ENCODE measurements around the gene ZNF423.

Gene ZNF423

DNA sequence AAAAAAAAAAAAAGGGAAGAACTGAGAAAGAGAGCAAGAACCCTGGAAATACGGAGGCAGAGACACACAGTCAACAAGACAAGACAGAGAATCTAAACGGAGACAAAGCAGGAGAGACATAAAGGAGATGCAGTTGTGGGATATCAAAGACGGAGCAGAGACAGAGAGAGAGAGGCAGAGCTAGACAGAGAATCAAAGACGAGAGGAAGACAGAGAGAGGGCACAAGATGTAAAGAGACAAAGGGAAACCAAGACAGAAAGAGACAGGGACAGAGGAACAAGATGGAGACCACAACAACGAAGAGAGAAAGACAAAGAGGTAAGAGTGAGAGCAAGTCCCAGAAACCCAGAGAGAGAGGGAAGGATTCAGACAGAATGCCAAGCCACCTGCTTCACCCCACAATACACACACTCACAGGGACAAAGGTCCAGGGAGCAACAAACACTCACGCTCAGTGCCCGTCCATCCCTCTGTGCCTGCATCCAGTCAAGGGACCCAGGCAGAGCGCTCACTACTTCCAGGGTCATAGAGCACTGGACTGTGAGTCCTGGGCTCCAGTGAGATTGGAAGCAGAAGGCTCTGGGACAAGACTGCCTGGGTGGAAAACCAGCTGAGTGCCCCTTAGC is 393.4 kb downstream of the ZNF423 start:
- TF ChIP-seq CTBP1 (IDR thresholded peaks at IDR 0.05; ENCODE audit: borderline replicate concordance) = no peak
- no peak for TF ChIP-seq ARNT (IDR thresholded peaks at IDR 0.05)
- TF ChIP-seq, protein P1, sequence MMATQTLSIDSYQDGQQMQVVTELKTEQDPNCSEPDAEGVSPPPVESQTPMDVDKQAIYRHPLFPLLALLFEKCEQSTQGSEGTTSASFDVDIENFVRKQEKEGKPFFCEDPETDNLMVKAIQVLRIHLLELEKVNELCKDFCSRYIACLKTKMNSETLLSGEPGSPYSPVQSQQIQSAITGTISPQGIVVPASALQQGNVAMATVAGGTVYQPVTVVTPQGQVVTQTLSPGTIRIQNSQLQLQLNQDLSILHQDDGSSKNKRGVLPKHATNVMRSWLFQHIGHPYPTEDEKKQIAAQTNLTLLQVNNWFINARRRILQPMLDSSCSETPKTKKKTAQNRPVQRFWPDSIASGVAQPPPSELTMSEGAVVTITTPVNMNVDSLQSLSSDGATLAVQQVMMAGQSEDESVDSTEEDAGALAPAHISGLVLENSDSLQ (IDR thresholded peaks at IDR 0.05) = no peak
- no peak for TF ChIP-seq ELF4 (IDR thresholded peaks at IDR 0.05)
- TF ChIP-seq TARDBP (IDR thresholded peaks at IDR 0.05) = no peak
- TF ChIP-seq L3MBTL2 (conservative IDR thresholded peaks at IDR 0.05) = no peak
- TF ChIP-seq FOXA1 (IDR thresholded peaks at IDR 0.05) = no peak
- TF ChIP-seq FOXM1 (IDR thresholded peaks at IDR 0.05; ENCODE audit: borderline replicate concordance) = no peak
- no peak for TF ChIP-seq NFRKB (IDR thresholded peaks at IDR 0.05)
- no peak for TF ChIP-seq ZNF384 (IDR thresholded peaks at IDR 0.05)
- no peak for TF ChIP-seq SUZ12 (IDR thresholded peaks at IDR 0.05)
- no peak for TF ChIP-seq LEF1 (IDR thresholded peaks at IDR 0.05; ENCODE audit: borderline replicate concordance)
- no peak for TF ChIP-seq BHLHE40 (IDR thresholded peaks at IDR 0.05; ENCODE audit: borderline replicate concordance)
- no peak for TF ChIP-seq HDGF (IDR thresholded peaks at IDR 0.05; ENCODE audit: borderline replicate concordance)
- no peak for TF ChIP-seq FOXK2 (IDR thresholded peaks at IDR 0.05)
- ChIA-PET POLR2A (no interaction called here), CTCF (no interaction called here)
- no peak for DNase-seq (ENCODE audit: extremely low spot score)

DNA sequence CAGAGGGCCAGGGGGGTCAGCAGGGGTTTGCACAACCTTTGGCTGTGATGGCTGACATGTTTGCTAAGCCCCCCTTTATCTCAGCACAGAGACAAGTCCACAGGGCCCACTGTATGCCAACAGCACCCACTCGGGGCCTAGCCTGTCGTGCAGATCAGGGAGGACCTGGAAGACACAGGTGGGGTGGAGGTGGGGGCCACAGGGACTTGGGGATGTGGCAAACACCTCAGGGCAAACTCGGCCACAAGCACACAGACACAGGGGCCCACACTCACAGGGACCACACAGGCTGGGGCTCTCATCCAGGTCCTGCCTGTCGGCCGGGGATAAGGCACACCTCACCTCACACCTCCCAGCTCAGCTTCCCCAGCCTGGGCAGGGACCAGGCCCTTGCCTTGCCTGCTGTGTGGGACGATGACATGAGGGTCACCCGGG is 394.4 kb downstream of the ZNF423 start:
- ChIA-PET CTCF (no interaction called here), POLR2A (no interaction called here)
- TF ChIP-seq ARNT (IDR thresholded peaks at IDR 0.05) = no peak
- TF ChIP-seq CTBP1 (IDR thresholded peaks at IDR 0.05; ENCODE audit: borderline replicate concordance) = no peak
- TF ChIP-seq SUZ12 (IDR thresholded peaks at IDR 0.05) = no peak
- no peak for TF ChIP-seq FOXA1 (IDR thresholded peaks at IDR 0.05)
- DNase-seq (ENCODE audit: extremely low spot score) = no peak

DNA sequence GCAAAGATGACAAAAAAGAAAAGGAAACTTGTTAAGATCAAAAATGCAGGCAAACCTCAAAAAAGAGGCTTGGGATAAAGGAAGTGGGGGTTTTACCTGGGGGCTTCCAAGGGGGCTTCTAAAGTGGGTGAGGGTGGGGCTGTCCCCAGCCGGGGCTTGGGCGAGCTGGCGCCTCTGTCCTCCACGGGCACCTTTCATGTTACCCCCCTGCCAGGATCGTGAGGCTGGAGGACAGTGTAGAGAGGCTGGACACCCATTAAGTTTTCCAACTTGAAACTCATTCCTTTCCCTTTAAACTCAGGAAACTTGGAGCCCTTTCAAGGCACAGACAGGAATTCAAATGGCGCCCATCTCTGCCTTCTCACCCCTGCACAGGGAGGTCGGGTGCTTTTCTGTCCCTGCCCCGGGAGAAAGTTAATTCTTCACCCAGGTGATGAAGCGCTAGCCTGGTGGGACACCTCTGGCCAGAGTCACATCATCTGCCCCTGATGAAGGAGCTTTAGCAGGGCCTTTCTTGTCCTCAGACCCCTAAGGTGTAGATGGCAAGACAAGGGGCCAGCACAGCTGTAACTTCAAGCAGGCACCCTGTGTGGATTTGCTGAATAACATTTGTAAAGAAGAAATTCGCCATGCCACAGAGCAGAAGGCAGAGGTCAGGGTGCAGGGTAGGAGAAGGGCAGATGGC is 395.0 kb downstream of the ZNF423 start:
- TF ChIP-seq, protein P1 (IDR thresholded peaks at IDR 0.05) = no peak
- no peak for TF ChIP-seq ELF4 (IDR thresholded peaks at IDR 0.05)
- no peak for TF ChIP-seq CTBP1 (IDR thresholded peaks at IDR 0.05; ENCODE audit: borderline replicate concordance)
- no peak for TF ChIP-seq ZNF384 (IDR thresholded peaks at IDR 0.05)
- TF ChIP-seq LEF1 (IDR thresholded peaks at IDR 0.05; ENCODE audit: borderline replicate concordance) = no peak
- TF ChIP-seq FOXM1 (IDR thresholded peaks at IDR 0.05; ENCODE audit: borderline replicate concordance) = no peak
- TF ChIP-seq SP1 (IDR thresholded peaks at IDR 0.05) = no peak
- ChIA-PET CTCF (interaction anchor here (0.9 kb wide), 1 partner anchor 32 kb away, joined by 3 read pairs; no protein-coding TSS in a partner anchor), POLR2A (no interaction called here)
- DNase-seq (ENCODE audit: extremely low spot score) = no peak

DNA sequence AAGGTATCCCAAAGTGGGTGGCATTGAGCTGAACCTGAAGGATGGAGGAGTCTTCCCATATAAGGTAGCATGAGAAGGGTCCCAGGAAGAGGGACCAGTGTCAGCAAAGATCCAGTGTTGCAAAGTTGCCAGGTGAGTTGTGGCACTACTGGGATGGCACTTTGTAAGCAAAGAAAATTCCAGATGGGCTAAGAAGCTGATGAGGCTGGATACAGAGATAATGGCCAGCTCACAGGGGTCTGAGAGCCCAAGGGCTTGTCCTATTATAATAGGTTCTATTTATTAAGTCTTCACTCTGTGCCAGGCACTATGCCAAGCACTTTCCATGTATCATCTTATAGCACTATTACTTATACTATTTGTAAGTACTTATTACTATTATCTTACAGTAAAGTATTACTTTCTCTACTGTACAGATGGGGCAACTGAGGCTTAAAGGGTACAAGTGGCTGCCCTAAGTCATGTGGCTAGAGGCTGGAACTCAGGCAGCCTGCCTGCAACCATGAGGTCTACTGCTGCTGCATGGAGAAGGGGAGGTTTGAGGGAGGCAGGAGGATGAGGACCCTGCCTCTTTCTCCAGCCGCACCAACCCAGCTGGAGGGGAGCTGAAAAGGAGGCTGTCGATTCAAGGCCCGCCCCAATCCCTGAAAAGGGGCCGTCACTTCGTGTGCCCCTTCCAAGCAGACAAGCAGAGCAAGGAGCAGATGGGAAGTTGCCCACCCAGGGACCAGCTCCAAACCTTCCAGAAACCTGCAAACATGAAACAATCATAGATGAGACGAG is 395.8 kb downstream of the ZNF423 start:
- no peak for DNase-seq (ENCODE audit: extremely low spot score)

DNA sequence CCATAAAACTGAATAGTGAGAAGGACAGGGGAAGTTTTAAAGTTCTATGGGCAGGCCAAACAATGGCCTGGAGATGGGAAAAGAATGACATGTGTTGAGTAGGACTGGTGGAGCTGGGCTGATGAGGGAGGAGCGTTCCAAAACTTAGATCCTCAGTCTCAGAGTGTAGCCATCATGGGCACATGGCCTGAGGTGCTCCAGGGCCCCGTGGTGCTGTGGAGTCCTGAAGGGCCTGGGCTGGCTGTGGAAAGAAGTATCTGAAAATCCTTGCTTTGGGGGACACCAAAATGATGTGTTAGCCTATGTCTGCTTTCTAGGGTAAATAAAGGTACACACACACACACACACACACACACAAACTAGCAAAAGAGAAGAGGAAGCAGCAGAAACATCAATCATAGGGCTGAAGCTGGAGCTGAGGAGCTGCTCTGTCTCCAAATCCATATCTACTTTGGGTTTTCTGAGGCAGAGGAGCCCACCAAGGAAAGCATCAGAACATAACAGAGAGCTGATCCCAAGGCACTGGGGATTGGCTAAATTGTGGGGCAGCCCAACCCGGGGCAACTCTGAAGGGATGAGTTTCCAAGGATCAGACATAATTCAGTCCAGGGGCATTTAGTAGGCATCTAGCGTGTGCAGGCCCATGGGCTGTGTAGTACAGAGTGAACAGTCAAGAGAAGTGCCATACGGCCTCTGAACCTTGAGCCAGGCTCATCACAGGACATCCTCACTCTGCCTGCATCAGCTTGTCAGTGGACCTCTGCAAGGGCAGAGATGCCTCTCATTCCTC is 397.1 kb downstream of the ZNF423 start:
- POLR2A ChIA-PET = no interaction called here
- TF ChIP-seq FOXK2 (IDR thresholded peaks at IDR 0.05) (no peak), FOXA1 (IDR thresholded peaks at IDR 0.05) (no peak), L3MBTL2 (conservative IDR thresholded peaks at IDR 0.05) (no peak), TARDBP (IDR thresholded peaks at IDR 0.05) (no peak), CTBP1 (IDR thresholded peaks at IDR 0.05; ENCODE audit: borderline replicate concordance) (no peak), ZNF384 (IDR thresholded peaks at IDR 0.05) (no peak), SP1 (IDR thresholded peaks at IDR 0.05) (no peak), ARNT (IDR thresholded peaks at IDR 0.05) (no peak), SUZ12 (IDR thresholded peaks at IDR 0.05) (no peak), ELF4 (IDR thresholded peaks at IDR 0.05) (no peak)
- CTCF ChIA-PET = interaction anchor here (0.6 kb wide), 1 partner anchor 51 kb away, joined by 3 read pairs; no protein-coding TSS in a partner anchor
- no peak for DNase-seq (ENCODE audit: extremely low spot score)

More for the DNA sequence above, 395.8 kb downstream of the ZNF423 start:
- POLR2A ChIA-PET = no interaction called here
- CTCF ChIA-PET = interaction anchor here (0.9 kb wide), 1 partner anchor 32 kb away, joined by 3 read pairs; no protein-coding TSS in a partner anchor
- TF ChIP-seq TARDBP (IDR thresholded peaks at IDR 0.05) = no peak

DNA sequence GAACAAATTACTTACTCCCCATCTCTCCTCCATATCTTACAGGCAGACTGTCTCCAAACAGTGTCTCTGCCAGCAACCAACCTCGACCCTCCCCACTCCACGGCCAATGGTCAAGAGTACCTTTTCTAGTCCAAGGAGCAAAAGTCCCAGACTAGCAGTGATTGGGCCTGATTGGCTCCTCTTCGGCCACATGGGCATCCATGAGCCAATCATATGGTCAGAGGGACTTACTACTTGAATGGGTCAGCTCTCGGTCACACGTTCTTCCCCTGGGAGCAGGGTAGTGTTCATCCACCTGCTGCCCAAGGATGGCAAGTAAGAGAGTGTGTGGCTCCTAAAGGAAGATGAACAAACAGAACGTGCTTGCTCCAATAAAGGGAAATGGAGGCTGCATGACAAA is 397.7 kb downstream of the ZNF423 start:
- CTCF ChIA-PET = interaction anchor here (0.6 kb wide), 1 partner anchor 341 kb away, joined by 3 read pairs; no protein-coding TSS in a partner anchor
- POLR2A ChIA-PET = no interaction called here
- DNase-seq (ENCODE audit: extremely low spot score) = no peak
- TF ChIP-seq ZNF384 (IDR thresholded peaks at IDR 0.05) = no peak
- TF ChIP-seq FOXM1 (IDR thresholded peaks at IDR 0.05; ENCODE audit: borderline replicate concordance) = no peak
- TF ChIP-seq ELF4 (IDR thresholded peaks at IDR 0.05) = no peak
- TF ChIP-seq SP1 (IDR thresholded peaks at IDR 0.05) = no peak
- no peak for TF ChIP-seq FOXA1 (IDR thresholded peaks at IDR 0.05)
- TF ChIP-seq TARDBP (IDR thresholded peaks at IDR 0.05) = no peak
- TF ChIP-seq SUZ12 (IDR thresholded peaks at IDR 0.05) = no peak
- TF ChIP-seq, protein P1 (IDR thresholded peaks at IDR 0.05) = no peak
- TF ChIP-seq NFRKB (IDR thresholded peaks at IDR 0.05) = no peak
- no peak for TF ChIP-seq CTBP1 (IDR thresholded peaks at IDR 0.05; ENCODE audit: borderline replicate concordance)
